GM12878 (cell line): ENCODE data around the gene CNTNAP2. TPM values are rescaled to one million over a fixed set of nuclear protein-coding genes. Genes with fewer than 3 reads are reported as not detected.

Experiments
- ATAC-seq: fragments of 200-7000 bp; cut with Tn5 transposase; 3 replicates; pipeline ENCODE4 v1.9.1; 2020; ENCODE audit warnings: mild to moderate bottlenecking, moderate library complexity
- BruUV-seq: library from RNA; stranded (reverse); fragments of 400-500 nt; replicated peaks from 2 replicates; lab custom pipeline; 2021; lab: Mats Ljungman, UMichigan
- CTCF ChIA-PET: fragments of 300-600 bp; sonication (Branson Sonifier 250); formaldehyde crosslinking; extraction: SDS; loops from one replicate; lab custom pipeline; 2021; ENCODE audit warnings: inconsistent platforms; lab: Yijun Ruan, JAX
- POLR2A ChIA-PET: fragments of 350-600 bp; formaldehyde crosslinking; extraction: SDS; loops from one replicate; lab custom pipeline; 2021; ENCODE audit warnings: inconsistent platforms; lab: Charles Lee
- RAD21 ChIA-PET: fragments of 300-600 bp; sonication (Branson Sonifier 250); formaldehyde crosslinking; loops from one replicate; lab custom pipeline; 2023; ENCODE audit warnings: antibody characterized with exemption; ENCODE audit not compliant: unreplicated experiment; lab: Charles Lee
- SMC1A ChIA-PET: fragments of 300-600 bp; sonication (Branson Sonifier 250); formaldehyde crosslinking; loops from one replicate; lab custom pipeline; 2023; ENCODE audit not compliant: unreplicated experiment, uncharacterized antibody; lab: Charles Lee
- DNase-seq: peaks from one replicate; pipeline ENCODE4 v3.0.0-alpha.2; 2011; ENCODE audit warnings: low read depth, low spot score
- FAIRE-seq: peaks from 3 replicates; lab custom pipeline; 2011; peaks lifted over from hg19 to GRCh38; lab: Jason Lieb, UNC
- H2AFZ ChIP-seq: 2 replicates; pipeline ENCODE4 v1.6.0; 2011; ENCODE audit warnings: low read depth, low read length, control low read depth; ENCODE audit not compliant: control insufficient read depth
- H3K27ac ChIP-seq: 2 replicates; pipeline ENCODE4 v1.5.1; 2011; ENCODE audit warnings: control low read depth; ENCODE audit not compliant: control insufficient read depth, insufficient read depth
- H3K27me3 ChIP-seq, 2 experiments: replicated peaks in 1 of 2; 2 replicates each; pipeline versions ENCODE4 v1.6.0 to v1.6.1; 2011; ENCODE audit warnings: low read length in 1 of 2; ENCODE audit not compliant: control insufficient read depth in 2 of 2, insufficient read depth in 2 of 2
- H3K36me3 ChIP-seq, 2 experiments: 2 replicates each; pipeline ENCODE4 v1.5.1; 2011; ENCODE audit warnings: low read length in 1 of 2; ENCODE audit not compliant: control insufficient read depth in 2 of 2, insufficient read depth in 2 of 2
- H3K4me1 ChIP-seq: 2 replicates; pipeline ENCODE4 v1.6.1; 2011; ENCODE audit warnings: mild to moderate bottlenecking, low read length, moderate library complexity, mixed read lengths; ENCODE audit not compliant: control insufficient read depth, insufficient read depth
- H3K4me2 ChIP-seq: 2 replicates; pipeline ENCODE4 v1.6.0; 2011; ENCODE audit warnings: control low read depth; ENCODE audit not compliant: control insufficient read depth, insufficient read depth
- H3K4me3 ChIP-seq: fragments of 200-600 bp; sonication (generic); 2 replicates; pipeline ENCODE4 v1.5.1; 2016
- H3K79me2 ChIP-seq: 2 replicates; pipeline ENCODE4 v1.6.0; 2011; ENCODE audit warnings: low read length; ENCODE audit not compliant: control insufficient read depth, insufficient read depth
- H3K9ac ChIP-seq: 2 replicates; pipeline ENCODE4 v1.8.0; 2011; ENCODE audit warnings: low read length, control low read depth, mixed read lengths; ENCODE audit not compliant: control insufficient read depth, insufficient read depth
- H3K9me3 ChIP-seq: replicated peaks from 3 replicates; pipeline ENCODE4 v1.5.1; 2011; ENCODE audit warnings: mild to moderate bottlenecking, low read length; ENCODE audit not compliant: control insufficient read depth, insufficient read depth
- H4K20me1 ChIP-seq: 2 replicates; pipeline ENCODE4 v1.6.0; 2011; ENCODE audit not compliant: control insufficient read depth, insufficient read depth
- CTCF ChIP-seq, 3 experiments: IDR thresholded peaks in 2 of 3; conservative IDR thresholded peaks in 1 of 3; 2 replicates each; pipeline ENCODE4 v1.5.1; 2011; ENCODE audit warnings: low read depth in 3 of 3, low read length in 3 of 3, mild to moderate bottlenecking in 3 of 3, control low read depth in 2 of 3, moderate library complexity in 2 of 3, inconsistent platforms in 1 of 3, mixed read lengths in 1 of 3; ENCODE audit not compliant: control insufficient read depth in 2 of 3, insufficient read depth in 1 of 3; ENCODE audit errors: extremely low read depth in 1 of 3
- E2F4 ChIP-seq: IDR thresholded peaks from 2 replicates; pipeline ENCODE4 v1.6.1; 2012; ENCODE audit warnings: low read depth, low read length, improper control_type of control experiment
- E2F8 ChIP-seq: fragments of 450-650 bp; IDR thresholded peaks from 2 replicates; pipeline ENCODE4 v1.6.1; 2018; ENCODE audit warnings: mild to moderate bottlenecking, low read depth, moderate library complexity; ENCODE audit not compliant: partially characterized antibody
- FOS ChIP-seq: IDR thresholded peaks from 3 replicates; pipeline ENCODE4 v1.6.1; 2011; ENCODE audit warnings: borderline replicate concordance; ENCODE audit not compliant: insufficient read length; ENCODE audit errors: extremely low read depth
- JUNB ChIP-seq: IDR thresholded peaks from 2 replicates; pipeline ENCODE4 v1.6.1; 2016; ENCODE audit warnings: antibody characterized with exemption, mild to moderate bottlenecking
- KAT2A ChIP-seq: conservative IDR thresholded peaks from 2 replicates; pipeline ENCODE4 v1.6.1; 2011; ENCODE audit warnings: low read depth, low read length; ENCODE audit not compliant: control insufficient read depth
- MXI1 ChIP-seq: fragments of 150-350 bp; IDR thresholded peaks from 2 replicates; pipeline ENCODE4 v1.6.1; 2011; ENCODE audit warnings: low read depth, mild to moderate bottlenecking, inconsistent platforms, low read length, improper control_type of control experiment
- TARDBP ChIP-seq: IDR thresholded peaks from 2 replicates; pipeline ENCODE4 v1.6.1; 2016; ENCODE audit warnings: borderline replicate concordance
- TBL1XR1 ChIP-seq: IDR thresholded peaks from 2 replicates; pipeline ENCODE4 v1.6.1; 2012; ENCODE audit warnings: low read depth, low read length, improper control_type of control experiment
- YBX1 ChIP-seq: fragments of 450-650 bp; IDR thresholded peaks from 2 replicates; pipeline ENCODE4 v1.6.1; 2016; ENCODE audit warnings: antibody characterized with exemption
- ZNF622 ChIP-seq: fragments of 450-650 bp; IDR thresholded peaks from 2 replicates; pipeline ENCODE4 v1.6.1; 2017; ENCODE audit warnings: mild to moderate bottlenecking, inconsistent platforms
- ZZZ3 ChIP-seq: IDR thresholded peaks from 2 replicates; pipeline ENCODE4 v1.6.1; 2011; ENCODE audit warnings: low read depth; ENCODE audit not compliant: control insufficient read depth, insufficient read length
- WGBS: methylation state at CpG from one replicate; pipeline ENCODE4 v1.1.6; 2016; ENCODE audit warnings: low lambda C conversion rate; ENCODE audit not compliant: insufficient replicate concordance, insufficient coverage; ENCODE audit errors: missing lambda C conversion rate; 5-methylcytosine and 5-hydroxymethylcytosine counted together
- in situ Hi-C: fragments of 300-500 bp; cut with MboI; formaldehyde crosslinking; loops from 9 replicates; pipeline ENCODE4 v1.14.3; 2018; ENCODE audit warnings: mixed read lengths
- intact Hi-C: fragments of 100-400 bp; cut with micrococcal nuclease; formaldehyde crosslinking; loops from one replicate; pipeline ENCODE4 v1.14.2; 2022; ENCODE audit not compliant: unreplicated experiment
- polyA plus RNA-seq, 11 experiments: library from polyadenylated mRNA; depleted of rRNA in 4 of 11; unstranded in 6 of 11; stranded (reverse) in 5 of 11; fragments of >200 nt; fragmentation: Nextera tagmentation in 4 of 11; fragmentation: Illumina TruSeq in 1 of 11; extraction: Ambion mirVana in 4 of 11; extraction: Trizol in 1 of 11; gene quantifications; 1 replicate in 1 of 11; 2 replicates in 10 of 11; pipeline versions ENCODE4 v1.2.1 to v1.2.3, GENCODE V29; 2011 to 2016; ENCODE audit warnings: inconsistent platforms in 2 of 11, missing spikeins in 2 of 11, low read depth in 1 of 11
- total RNA-seq, 4 experiments: library from RNA; depleted of rRNA in 3 of 4; stranded (reverse); fragments of >200 nt in 3 of 4; fragmentation: Illumina TruSeq in 1 of 4; extraction: Trizol in 1 of 4; gene quantifications; 2 replicates each; pipeline versions ENCODE4 v1.2.1 to v1.2.3, GENCODE V29; 2013 to 2021

The CNTNAP2 gene
- total and polyA plus RNA-seq, 10 of the 15 experiments (the other 5 are each of a cell fraction or from before 2014, with no cell fraction given): 0.03 to 0.08 (median 0.03) TPM; not detected in 7

- Histone ChIP-seq H2AFZ (no peak overlapping the region), H4K20me1 (no peaks in the 10 kb centered on the region), H3K36me3 (no peaks in the 10 kb centered on the region), H3K27me3 (no peaks in the 10 kb centered on the region), H3K4me2 (no peak overlapping the region), H3K9me3 (no peaks in the 10 kb centered on the region; the same call in 2 of the 3 replicates), H3K4me1 (no peaks in the 10 kb centered on the region), H3K79me2 (no peaks in the 10 kb centered on the region), H3K4me3 (no peak overlapping the region), H3K9ac (no peak overlapping the region), H3K27ac (no peak overlapping the region)
- SMC1A ChIA-PET: no interaction called here
- intact Hi-C loops (no loop called here), in situ Hi-C loops (no loop called here)
- WGBS: 62% methylated on average over 5 of the region's 5 CpGs
- DNase-seq: no peak
- no peak for FAIRE-seq
- TF ChIP-seq FOS (no peak), YBX1 (no peak), KAT2A (no peak), TARDBP (no peak), CTCF (IDR thresholded peaks at IDR 0.05 in 2 of 3, conservative IDR thresholded peaks at IDR 0.05 in 1 of 3; ENCODE audit: control insufficient read depth in 2 of 3, extremely low read depth in 1 of 3, insufficient read depth in 1 of 3, low read depth in 3 of 3, low read length in 3 of 3) (no peak), ZNF622 (no peak), TBL1XR1 (no peak), E2F4 (no peak), MXI1 (no peak), E2F8 (no peak), ZZZ3 (no peak), JUNB (no peak)
- BruUV-seq: no TSS peak
- CTCF ChIA-PET: no interaction called here
- ATAC-seq: no peak
- RAD21 ChIA-PET: no interaction called here
- POLR2A ChIA-PET: no interaction called here
These were observed 387.2 kb downstream of the CNTNAP2 start for GRCh38 chr7:146503844-146504243.
